ENCODE data around the gene GPATCH2L.

- TF ChIP-seq CTCF (IDR thresholded peaks at IDR 0.05) (no peak), ZFX (IDR thresholded peaks at IDR 0.05; ENCODE audit: borderline replicate concordance) (no peak)
These were observed 2.2 kb downstream of the GPATCH2L start for GRCh38 chr14:76153919-76154318.
